Measurements from ENCODE around the gene SLC12A7. TPM values are rescaled to one million over a fixed set of nuclear protein-coding genes. Genes with fewer than 3 reads are reported as not detected.

SLC12A7 gene
- total and polyA plus RNA-seq, 12 donors = 36.3 to 208 (median 143) TPM

- Histone ChIP-seq H3K9me3 (no peaks in the 10 kb centered on the region), H3K36me3 (peaks cover 0 to 91% (median 28%) of the 10 kb centered on the region in 9 donors), H3K4me3 (no peak overlapping the region), H3K4me1 (peaks cover 17 to 77% (median 26%) of the 10 kb centered on the region in 9 donors), H3K27me3 (no peaks in the 10 kb centered on the region), H3K27ac (peak overlapping the region in 8 of 10 donors; percentile 11 to 77 (median 70))
- TF ChIP-seq CTCF (IDR thresholded peaks at IDR 0.05) = no peak
- DNase-seq (no peak), ATAC-seq (peak in 5 of 8 donors; percentile 1 to 25 (median 18))
- 41 to 70% methylated on average over 23 of the region's 23 CpGs for WGBS, 2 donors
- intact Hi-C loops (cut with DNase I) = loop anchor here in 4 of 10 donors (5.0 kb wide), 4 partner anchors 34 to 46 kb away; no protein-coding TSS in a partner anchor
Measured at GRCh38 chr5:1091632-1092031, 20.2 kb downstream of the SLC12A7 start.

GRCh38 chr5:1090538-1090937 lies 21.3 kb downstream of the SLC12A7 start:
- intact Hi-C loops (cut with DNase I) = loop anchor here in 4 of 10 donors (5.0 kb wide), 4 partner anchors 33 to 47 kb away; no protein-coding TSS in a partner anchor
- Histone ChIP-seq H3K9me3 (no peaks in the 10 kb centered on the region), H3K27me3 (no peaks in the 10 kb centered on the region), H3K4me1 (peaks cover 17 to 68% (median 26%) of the 10 kb centered on the region in 9 donors), H3K27ac (peak overlapping the region in 9 of 10 donors; percentile 59 to 77 (median 70)), H3K36me3 (peaks cover 0 to 95% (median 34%) of the 10 kb centered on the region in 9 donors), H3K4me3 (no peak overlapping the region)
- peak; percentile 5 to 72 (median 48) for ATAC-seq
- no peak for TF ChIP-seq CTCF (IDR thresholded peaks at IDR 0.05)
- WGBS, 2 donors = 39 to 51% methylated on average over 16 of the region's 16 CpGs
- peak; percentile 66 to 70 for DNase-seq

GRCh38 chr5:1089621-1090040 lies 22.2 kb downstream of the SLC12A7 start:
- peak in 7 of 8 donors; percentile 1 to 35 (median 15) for ATAC-seq

GRCh38 chr5:1089146-1089545 lies 22.7 kb downstream of the SLC12A7 start:
- peak overlapping the region in 6 of 10 donors; percentile 41 to 74 (median 62) for H3K27ac ChIP-seq
- H3K27me3 ChIP-seq = no peaks in the 10 kb centered on the region
- no peak for TF ChIP-seq CTCF (IDR thresholded peaks at IDR 0.05)
- H3K4me3 ChIP-seq = no peak overlapping the region
- 62 to 69% methylated on average over 11 of the region's 11 CpGs for WGBS, 2 donors
- no peaks in the 10 kb centered on the region for H3K9me3 ChIP-seq
- DNase-seq (no peak), ATAC-seq (no peak)
- H3K36me3 ChIP-seq = peaks cover 0 to 100% (median 46%) of the 10 kb centered on the region in 9 donors
- H3K4me1 ChIP-seq = peaks cover 17 to 55% (median 24%) of the 10 kb centered on the region in 9 donors
- intact Hi-C loops (cut with DNase I) = loop anchor here in 1 of 10 donors (2.0 kb wide), 1 partner anchor 20 kb away; no protein-coding TSS in a partner anchor

More at GRCh38 chr5:1089621-1090040, 22.2 kb downstream of the SLC12A7 start:
- no peaks in the 10 kb centered on the region for H3K27me3 ChIP-seq
- no peaks in the 10 kb centered on the region for H3K9me3 ChIP-seq
- no peak overlapping the region for H3K4me3 ChIP-seq
- 46 to 60% methylated on average over 15 of the region's 15 CpGs for WGBS, 2 donors
- TF ChIP-seq CTCF (IDR thresholded peaks at IDR 0.05) = no peak
- no peak for DNase-seq
- intact Hi-C loops (cut with DNase I) = loop anchor here in 5 of 10 donors (2.0 to 5.0 kb wide), 5 partner anchors 21 to 48 kb away; no protein-coding TSS in a partner anchor
- H3K4me1 ChIP-seq = peaks cover 17 to 60% (median 24%) of the 10 kb centered on the region in 9 donors
- peak overlapping the region in 9 of 10 donors; percentile 41 to 77 (median 64) for H3K27ac ChIP-seq
- H3K36me3 ChIP-seq = peaks cover 0 to 98% (median 42%) of the 10 kb centered on the region in 9 donors
